ENCODE measurements around the gene GPER1. TPM values are rescaled to one million over a fixed set of nuclear protein-coding genes. Genes with fewer than 3 reads are reported as not detected.

GPER1 gene
- total and polyA plus RNA-seq, 2 experiments from 2014 or later, result 0.89 TPM; not detected in 1

DNA sequence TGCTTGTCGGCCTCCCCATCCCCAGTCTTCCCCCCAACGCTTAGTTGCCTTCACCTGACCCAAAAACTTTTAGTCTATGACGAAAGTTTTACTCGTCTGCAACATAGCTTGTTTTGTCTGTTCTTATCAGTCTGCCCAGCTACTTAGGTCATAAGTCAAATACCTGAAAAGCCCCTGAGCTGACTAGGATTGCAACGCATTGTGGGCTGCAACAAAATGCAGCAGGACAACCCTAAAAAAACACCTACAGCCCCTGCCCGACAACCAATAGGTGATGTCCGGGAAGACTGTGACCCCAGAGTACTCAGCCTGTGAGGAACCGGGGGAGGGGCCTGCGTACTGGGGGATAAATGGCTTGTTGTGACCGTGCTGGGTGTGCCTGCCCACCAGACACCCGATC lies 19.3 kb upstream of the GPER1 start (continued):
- no peak for TF ChIP-seq JUNB (IDR thresholded peaks at IDR 0.05; ENCODE audit: unreplicated experiment)
- no peak for TF ChIP-seq POLR2AphosphoS5 (IDR thresholded peaks at IDR 0.05; ENCODE audit: low read depth)
- no peak for TF ChIP-seq CREB1 (CRISPR knock-in tag; IDR thresholded peaks at IDR 0.05; ENCODE audit: low read depth)
- TF ChIP-seq EZH2 (IDR thresholded peaks at IDR 0.05; ENCODE audit: low read depth, unreplicated experiment), result no peak
- no peak for TF ChIP-seq NANOG (IDR thresholded peaks at IDR 0.05; ENCODE audit: borderline replicate concordance)
- TF ChIP-seq, protein P1, sequence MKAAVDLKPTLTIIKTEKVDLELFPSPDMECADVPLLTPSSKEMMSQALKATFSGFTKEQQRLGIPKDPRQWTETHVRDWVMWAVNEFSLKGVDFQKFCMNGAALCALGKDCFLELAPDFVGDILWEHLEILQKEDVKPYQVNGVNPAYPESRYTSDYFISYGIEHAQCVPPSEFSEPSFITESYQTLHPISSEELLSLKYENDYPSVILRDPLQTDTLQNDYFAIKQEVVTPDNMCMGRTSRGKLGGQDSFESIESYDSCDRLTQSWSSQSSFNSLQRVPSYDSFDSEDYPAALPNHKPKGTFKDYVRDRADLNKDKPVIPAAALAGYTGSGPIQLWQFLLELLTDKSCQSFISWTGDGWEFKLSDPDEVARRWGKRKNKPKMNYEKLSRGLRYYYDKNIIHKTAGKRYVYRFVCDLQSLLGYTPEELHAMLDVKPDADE (IDR thresholded peaks at IDR 0.05), result no peak
- no peak for TF ChIP-seq ZNF114 (CRISPR knock-in tag; IDR thresholded peaks at IDR 0.05)
- TF ChIP-seq, protein P2, sequence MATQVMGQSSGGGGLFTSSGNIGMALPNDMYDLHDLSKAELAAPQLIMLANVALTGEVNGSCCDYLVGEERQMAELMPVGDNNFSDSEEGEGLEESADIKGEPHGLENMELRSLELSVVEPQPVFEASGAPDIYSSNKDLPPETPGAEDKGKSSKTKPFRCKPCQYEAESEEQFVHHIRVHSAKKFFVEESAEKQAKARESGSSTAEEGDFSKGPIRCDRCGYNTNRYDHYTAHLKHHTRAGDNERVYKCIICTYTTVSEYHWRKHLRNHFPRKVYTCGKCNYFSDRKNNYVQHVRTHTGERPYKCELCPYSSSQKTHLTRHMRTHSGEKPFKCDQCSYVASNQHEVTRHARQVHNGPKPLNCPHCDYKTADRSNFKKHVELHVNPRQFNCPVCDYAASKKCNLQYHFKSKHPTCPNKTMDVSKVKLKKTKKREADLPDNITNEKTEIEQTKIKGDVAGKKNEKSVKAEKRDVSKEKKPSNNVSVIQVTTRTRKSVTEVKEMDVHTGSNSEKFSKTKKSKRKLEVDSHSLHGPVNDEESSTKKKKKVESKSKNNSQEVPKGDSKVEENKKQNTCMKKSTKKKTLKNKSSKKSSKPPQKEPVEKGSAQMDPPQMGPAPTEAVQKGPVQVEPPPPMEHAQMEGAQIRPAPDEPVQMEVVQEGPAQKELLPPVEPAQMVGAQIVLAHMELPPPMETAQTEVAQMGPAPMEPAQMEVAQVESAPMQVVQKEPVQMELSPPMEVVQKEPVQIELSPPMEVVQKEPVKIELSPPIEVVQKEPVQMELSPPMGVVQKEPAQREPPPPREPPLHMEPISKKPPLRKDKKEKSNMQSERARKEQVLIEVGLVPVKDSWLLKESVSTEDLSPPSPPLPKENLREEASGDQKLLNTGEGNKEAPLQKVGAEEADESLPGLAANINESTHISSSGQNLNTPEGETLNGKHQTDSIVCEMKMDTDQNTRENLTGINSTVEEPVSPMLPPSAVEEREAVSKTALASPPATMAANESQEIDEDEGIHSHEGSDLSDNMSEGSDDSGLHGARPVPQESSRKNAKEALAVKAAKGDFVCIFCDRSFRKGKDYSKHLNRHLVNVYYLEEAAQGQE (IDR thresholded peaks at IDR 0.05; ENCODE audit: unreplicated experiment), result no peak
- TF ChIP-seq, protein P3, sequence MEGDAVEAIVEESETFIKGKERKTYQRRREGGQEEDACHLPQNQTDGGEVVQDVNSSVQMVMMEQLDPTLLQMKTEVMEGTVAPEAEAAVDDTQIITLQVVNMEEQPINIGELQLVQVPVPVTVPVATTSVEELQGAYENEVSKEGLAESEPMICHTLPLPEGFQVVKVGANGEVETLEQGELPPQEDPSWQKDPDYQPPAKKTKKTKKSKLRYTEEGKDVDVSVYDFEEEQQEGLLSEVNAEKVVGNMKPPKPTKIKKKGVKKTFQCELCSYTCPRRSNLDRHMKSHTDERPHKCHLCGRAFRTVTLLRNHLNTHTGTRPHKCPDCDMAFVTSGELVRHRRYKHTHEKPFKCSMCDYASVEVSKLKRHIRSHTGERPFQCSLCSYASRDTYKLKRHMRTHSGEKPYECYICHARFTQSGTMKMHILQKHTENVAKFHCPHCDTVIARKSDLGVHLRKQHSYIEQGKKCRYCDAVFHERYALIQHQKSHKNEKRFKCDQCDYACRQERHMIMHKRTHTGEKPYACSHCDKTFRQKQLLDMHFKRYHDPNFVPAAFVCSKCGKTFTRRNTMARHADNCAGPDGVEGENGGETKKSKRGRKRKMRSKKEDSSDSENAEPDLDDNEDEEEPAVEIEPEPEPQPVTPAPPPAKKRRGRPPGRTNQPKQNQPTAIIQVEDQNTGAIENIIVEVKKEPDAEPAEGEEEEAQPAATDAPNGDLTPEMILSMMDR (conservative IDR thresholded peaks at IDR 0.05; ENCODE audit: low read depth in 2 of 2), result no peak
- no peak for TF ChIP-seq ZNF331 (CRISPR knock-in tag; IDR thresholded peaks at IDR 0.05; ENCODE audit: low read depth)

DNA sequence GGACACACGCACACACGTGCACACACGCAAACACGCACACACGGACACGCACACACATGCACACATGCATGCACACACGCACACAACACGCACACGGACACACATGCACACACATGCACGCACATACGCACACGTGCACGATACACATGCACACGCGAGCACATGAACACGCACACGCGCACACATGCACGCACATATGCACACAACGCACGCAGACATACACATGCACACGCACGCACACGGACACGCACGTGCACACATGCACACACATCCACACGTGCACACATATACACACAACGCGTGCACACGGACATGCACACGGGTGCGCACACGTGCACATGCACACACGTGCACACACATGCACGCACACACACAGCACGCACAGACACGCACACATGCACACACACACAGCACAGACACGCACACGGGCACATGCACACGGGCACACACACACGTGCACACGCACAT lies 17.3 kb upstream of the GPER1 start:
- Histone ChIP-seq H3K27ac (ENCODE audit: low read depth) (no peak overlapping the region), H3K9me2 (ENCODE audit: insufficient read depth) (no peaks in the 10 kb centered on the region), H3K4me3 (no peak overlapping the region), H3K36me3 (ENCODE audit: insufficient read depth) (no peaks in the 10 kb centered on the region), H3K4me1 (ENCODE audit: insufficient read depth) (no peaks in the 10 kb centered on the region), H3K79me2 (replicated peaks; ENCODE audit: insufficient read depth) (peaks cover 12% of the 10 kb centered on the region; the same call in 1 of the 2 replicates), H2AFZ (no peak overlapping the region), H3K27me3 (ENCODE audit: insufficient read depth) (no peaks in the 10 kb centered on the region), H3K4me2 (no peak overlapping the region), H3F3A (replicated peaks; ENCODE audit: low read depth) (peaks cover 8% of the 10 kb centered on the region), H4K20me1 (replicated peaks; ENCODE audit: insufficient read depth) (no peaks in the 10 kb centered on the region)
- Mint-ChIP-seq H3K27me3 (ENCODE audit: insufficient read depth, low read depth, poor library complexity) (peaks cover 11% of the 10 kb centered on the region), H3K9me3 (peaks cover 20% of the 10 kb centered on the region), H3K4me1 (peaks cover 2% of the 10 kb centered on the region; the same call in 2 of the 3 replicates), H3K4me3 (no peak overlapping the region), H3K36me3 (ENCODE audit: low read depth) (peaks cover 17% of the 10 kb centered on the region), H3K27ac (no peak overlapping the region; the same call in 1 of the 2 replicates)
- no peak for DNase-seq (ENCODE audit: low spot score)
- ATAC-seq, result no peak
- TF ChIP-seq, protein P4, sequence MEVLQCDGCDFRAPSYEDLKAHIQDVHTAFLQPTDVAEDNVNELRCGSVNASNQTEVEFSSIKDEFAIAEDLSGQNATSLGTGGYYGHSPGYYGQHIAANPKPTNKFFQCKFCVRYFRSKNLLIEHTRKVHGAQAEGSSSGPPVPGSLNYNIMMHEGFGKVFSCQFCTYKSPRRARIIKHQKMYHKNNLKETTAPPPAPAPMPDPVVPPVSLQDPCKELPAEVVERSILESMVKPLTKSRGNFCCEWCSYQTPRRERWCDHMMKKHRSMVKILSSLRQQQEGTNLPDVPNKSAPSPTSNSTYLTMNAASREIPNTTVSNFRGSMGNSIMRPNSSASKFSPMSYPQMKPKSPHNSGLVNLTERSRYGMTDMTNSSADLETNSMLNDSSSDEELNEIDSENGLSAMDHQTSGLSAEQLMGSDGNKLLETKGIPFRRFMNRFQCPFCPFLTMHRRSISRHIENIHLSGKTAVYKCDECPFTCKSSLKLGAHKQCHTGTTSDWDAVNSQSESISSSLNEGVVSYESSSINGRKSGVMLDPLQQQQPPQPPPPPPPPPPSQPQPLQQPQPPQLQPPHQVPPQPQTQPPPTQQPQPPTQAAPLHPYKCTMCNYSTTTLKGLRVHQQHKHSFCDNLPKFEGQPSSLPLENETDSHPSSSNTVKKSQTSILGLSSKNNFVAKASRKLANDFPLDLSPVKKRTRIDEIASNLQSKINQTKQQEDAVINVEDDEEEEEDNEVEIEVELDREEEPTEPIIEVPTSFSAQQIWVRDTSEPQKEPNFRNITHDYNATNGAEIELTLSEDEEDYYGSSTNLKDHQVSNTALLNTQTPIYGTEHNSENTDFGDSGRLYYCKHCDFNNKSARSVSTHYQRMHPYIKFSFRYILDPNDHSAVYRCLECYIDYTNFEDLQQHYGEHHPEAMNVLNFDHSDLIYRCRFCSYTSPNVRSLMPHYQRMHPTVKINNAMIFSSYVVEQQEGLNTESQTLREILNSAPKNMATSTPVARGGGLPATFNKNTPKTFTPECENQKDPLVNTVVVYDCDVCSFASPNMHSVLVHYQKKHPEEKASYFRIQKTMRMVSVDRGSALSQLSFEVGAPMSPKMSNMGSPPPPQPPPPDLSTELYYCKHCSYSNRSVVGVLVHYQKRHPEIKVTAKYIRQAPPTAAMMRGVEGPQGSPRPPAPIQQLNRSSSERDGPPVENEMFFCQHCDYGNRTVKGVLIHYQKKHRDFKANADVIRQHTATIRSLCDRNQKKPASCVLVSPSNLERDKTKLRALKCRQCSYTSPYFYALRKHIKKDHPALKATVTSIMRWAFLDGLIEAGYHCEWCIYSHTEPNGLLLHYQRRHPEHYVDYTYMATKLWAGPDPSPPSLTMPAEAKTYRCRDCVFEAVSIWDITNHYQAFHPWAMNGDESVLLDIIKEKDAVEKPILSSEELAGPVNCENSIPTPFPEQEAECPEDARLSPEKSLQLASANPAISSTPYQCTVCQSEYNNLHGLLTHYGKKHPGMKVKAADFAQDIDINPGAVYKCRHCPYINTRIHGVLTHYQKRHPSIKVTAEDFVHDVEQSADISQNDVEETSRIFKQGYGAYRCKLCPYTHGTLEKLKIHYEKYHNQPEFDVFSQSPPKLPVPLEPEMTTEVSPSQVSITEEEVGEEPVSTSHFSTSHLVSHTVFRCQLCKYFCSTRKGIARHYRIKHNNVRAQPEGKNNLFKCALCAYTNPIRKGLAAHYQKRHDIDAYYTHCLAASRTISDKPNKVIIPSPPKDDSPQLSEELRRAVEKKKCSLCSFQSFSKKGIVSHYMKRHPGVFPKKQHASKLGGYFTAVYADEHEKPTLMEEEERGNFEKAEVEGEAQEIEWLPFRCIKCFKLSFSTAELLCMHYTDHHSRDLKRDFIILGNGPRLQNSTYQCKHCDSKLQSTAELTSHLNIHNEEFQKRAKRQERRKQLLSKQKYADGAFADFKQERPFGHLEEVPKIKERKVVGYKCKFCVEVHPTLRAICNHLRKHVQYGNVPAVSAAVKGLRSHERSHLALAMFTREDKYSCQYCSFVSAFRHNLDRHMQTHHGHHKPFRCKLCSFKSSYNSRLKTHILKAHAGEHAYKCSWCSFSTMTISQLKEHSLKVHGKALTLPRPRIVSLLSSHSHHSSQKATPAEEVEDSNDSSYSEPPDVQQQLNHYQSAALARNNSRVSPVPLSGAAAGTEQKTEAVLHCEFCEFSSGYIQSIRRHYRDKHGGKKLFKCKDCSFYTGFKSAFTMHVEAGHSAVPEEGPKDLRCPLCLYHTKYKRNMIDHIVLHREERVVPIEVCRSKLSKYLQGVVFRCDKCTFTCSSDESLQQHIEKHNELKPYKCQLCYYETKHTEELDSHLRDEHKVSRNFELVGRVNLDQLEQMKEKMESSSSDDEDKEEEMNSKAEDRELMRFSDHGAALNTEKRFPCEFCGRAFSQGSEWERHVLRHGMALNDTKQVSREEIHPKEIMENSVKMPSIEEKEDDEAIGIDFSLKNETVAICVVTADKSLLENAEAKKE (CRISPR knock-in tag; IDR thresholded peaks at IDR 0.05), result no peak
- no peak for TF ChIP-seq ZNF331 (CRISPR knock-in tag; IDR thresholded peaks at IDR 0.05; ENCODE audit: low read depth)
